Epithelial cell of proximal tubule (primary cell): ENCODE results near the gene TBC1D8. TPM values are rescaled to one million over a fixed set of nuclear protein-coding genes. Genes with fewer than 3 reads are reported as not detected.

Experiments used
- DNase-seq: peaks from one replicate; pipeline ENCODE4 v3.0.0-alpha.2; 2011; ENCODE audit warnings: low read depth
- H3K4me3 ChIP-seq: 2 replicates; pipeline ENCODE4 v1.5.1; 2011; ENCODE audit warnings: low read depth, mild to moderate bottlenecking, low read length
- CTCF ChIP-seq: conservative IDR thresholded peaks from 2 replicates; pipeline ENCODE4 v1.5.1; 2012; ENCODE audit warnings: low read depth, mild to moderate bottlenecking, low read length
- total RNA-seq: library from RNA; depleted of rRNA; stranded (reverse); fragments of >200 nt; gene quantifications from 2 replicates; pipeline ENCODE4 v1.2.3, GENCODE V29; 2015

Gene TBC1D8
- 10.2 and 20.5 TPM in 2 replicates for total RNA-seq

- H3K4me3 ChIP-seq: peak within 1 kb of the TSS; percentile 81
- no peak for TF ChIP-seq CTCF
- no peak for DNase-seq
Measured at GRCh38 chr2:101151146-101151858, at the start of gene TBC1D8. Gene TBC1D8 (minus strand): TSS chr2:101151382. CDS start chr2:101151253, 129 bp downstream.

GRCh38 chr2:101200676-101201075 lies 49.5 kb upstream of the TBC1D8 start:
- no peak for TF ChIP-seq CTCF
- DNase-seq: no peak
- H3K4me3 ChIP-seq: no peak overlapping the region

- no peak for TF ChIP-seq CTCF
- H3K4me3 ChIP-seq: no peak overlapping the region
- DNase-seq: no peak
Measured at GRCh38 chr2:101199251-101199791, 48.1 kb upstream of the TBC1D8 start.

- DNase-seq: no peak
- TF ChIP-seq CTCF: no peak
- no peak overlapping the region for H3K4me3 ChIP-seq
Measured at GRCh38 chr2:101197814-101198213, 46.6 kb upstream of the TBC1D8 start.

- H3K4me3 ChIP-seq: no peak overlapping the region
- TF ChIP-seq CTCF: peak; percentile 35
- no peak for DNase-seq
Measured at GRCh38 chr2:101197215-101197745, 46.1 kb upstream of the TBC1D8 start.

GRCh38 chr2:101195871-101196661 lies 44.9 kb upstream of the TBC1D8 start:
- no peak overlapping the region for H3K4me3 ChIP-seq
- TF ChIP-seq CTCF: no peak
- DNase-seq: no peak
